Colonic mucosa (tissue), 4 donors: ENCODE measurements around the gene SF3B1. TPM values are rescaled to one million over a fixed set of nuclear protein-coding genes. Genes with fewer than 3 reads are reported as not detected.

Source experiments
- DNase-seq: peaks from one replicate; pipeline ENCODE4 v3.0.0-alpha.2; 2020
- H3K27ac ChIP-seq: fragments of 200-600 bp; one replicate; pipeline ENCODE4 v1.8.0; 2021
- H3K27me3 ChIP-seq: fragments of 200-600 bp; one replicate; pipeline ENCODE4 v1.8.0; 2021
- H3K36me3 ChIP-seq: fragments of 200-600 bp; one replicate; pipeline ENCODE4 v1.8.0; 2021
- H3K4me1 ChIP-seq: fragments of 200-600 bp; one replicate; pipeline ENCODE4 v1.8.0; 2021; ENCODE audit warnings: mild to moderate bottlenecking
- H3K4me3 ChIP-seq: fragments of 200-600 bp; one replicate; pipeline ENCODE4 v1.8.0; 2021
- H3K9ac ChIP-seq, 2 donors: one replicate each; pipeline ENCODE4 v1.7.0; 2013; ENCODE audit warnings: control low read depth in 2 of 2, low read depth in 2 of 2, low read length in 2 of 2
- H3K9me3 ChIP-seq: fragments of 200-600 bp; one replicate; pipeline ENCODE4 v1.8.0; 2021
- CTCF ChIP-seq: fragments of 200-600 bp; IDR thresholded peaks from one replicate; pipeline ENCODE4 v1.8.0; 2022; ENCODE audit warnings: antibody characterized with exemption, mild to moderate bottlenecking
- intact Hi-C: fragments of 100-400 bp; cut with DNase I; formaldehyde crosslinking; loops from one replicate; pipeline ENCODE4 v1.14.1; 2022
- total RNA-seq, 2 donors: library from RNA; stranded (reverse); fragmentation: NEBNext Ultra II Directional in 1 of 2; extraction: Animal tissue kit (Norgen Biotek cat#: 25700) in 1 of 2; gene quantifications; one replicate each; pipeline ENCODE4 v1.2.1, GENCODE V29; 2021
- donor health status: healthy.
- donor health status: DM: no; HTN: no; CAD: no.
- donor health status: DM: no; HTN: no; CAD: no.

Gene SF3B1
- total RNA-seq, 2 donors from 2014 or later = 186 to 242 TPM

- H3K9ac ChIP-seq = no peak overlapping the region
- H3K4me3 ChIP-seq = no peak overlapping the region
- no peaks in the 10 kb centered on the region for H3K36me3 ChIP-seq
- intact Hi-C loops = no loop called here
- TF ChIP-seq CTCF = no peak
- no peaks in the 10 kb centered on the region for H3K4me1 ChIP-seq
- no peak for DNase-seq
- H3K9me3 ChIP-seq = no peaks in the 10 kb centered on the region
- H3K27me3 ChIP-seq = no peaks in the 10 kb centered on the region
- no peak overlapping the region for H3K27ac ChIP-seq
Measured at GRCh38 chr2:197368412-197368811, 66.4 kb downstream of the SF3B1 start.

DNA sequence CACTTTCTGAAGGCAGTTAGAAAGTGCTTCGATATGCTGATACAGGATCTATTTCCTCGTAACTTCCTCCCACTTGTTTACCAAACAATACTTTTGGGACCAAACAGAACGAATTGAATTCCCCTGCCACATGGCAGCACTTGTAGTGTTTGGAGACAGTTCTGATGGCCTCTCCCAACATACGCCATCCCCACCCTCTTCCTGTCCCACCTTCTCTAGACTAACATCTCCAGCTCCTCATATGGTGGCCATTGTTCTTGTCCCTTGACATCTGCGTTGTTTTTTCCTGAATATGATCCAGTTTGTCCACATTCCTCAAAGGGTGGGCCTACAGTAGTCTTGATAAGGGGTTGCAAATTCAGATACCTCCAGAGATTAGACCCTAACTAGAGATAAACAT, 70.8 kb downstream of the SF3B1 start:
- intact Hi-C loops = no loop called here
- no peak overlapping the region for H3K27ac ChIP-seq
- H3K9ac ChIP-seq = no peak overlapping the region
- H3K36me3 ChIP-seq = no peaks in the 10 kb centered on the region
- H3K27me3 ChIP-seq = no peaks in the 10 kb centered on the region
- no peaks in the 10 kb centered on the region for H3K4me1 ChIP-seq
- no peak for DNase-seq
- no peak overlapping the region for H3K4me3 ChIP-seq
- H3K9me3 ChIP-seq = no peaks in the 10 kb centered on the region
- TF ChIP-seq CTCF = no peak

DNA sequence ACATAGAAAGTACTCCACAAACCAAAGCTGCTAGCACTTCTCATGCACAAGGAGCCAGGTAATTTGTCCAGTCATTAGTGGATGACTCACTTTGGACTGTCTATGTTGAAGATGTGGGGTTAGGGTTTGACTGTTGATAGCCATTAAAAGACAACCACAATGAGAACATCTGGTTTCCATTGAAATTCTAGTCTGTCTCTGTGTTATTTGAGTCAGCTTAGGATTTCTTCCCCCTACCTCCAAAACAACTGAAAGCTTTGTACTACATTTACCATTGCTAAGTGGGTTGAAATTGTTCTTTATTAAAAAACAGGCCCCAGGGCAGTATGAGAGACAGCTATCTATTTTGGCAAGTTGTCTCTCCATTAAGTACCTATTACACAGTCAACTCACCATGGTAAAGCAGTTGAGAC, 74.1 kb downstream of the SF3B1 start:
- no peaks in the 10 kb centered on the region for H3K9me3 ChIP-seq
- H3K9ac ChIP-seq = no peak overlapping the region
- H3K36me3 ChIP-seq = no peaks in the 10 kb centered on the region
- no peak overlapping the region for H3K4me3 ChIP-seq
- no peak overlapping the region for H3K27ac ChIP-seq
- no peaks in the 10 kb centered on the region for H3K4me1 ChIP-seq
- intact Hi-C loops = no loop called here
- TF ChIP-seq CTCF = no peak
- no peaks in the 10 kb centered on the region for H3K27me3 ChIP-seq
- no peak for DNase-seq

- Histone ChIP-seq H3K36me3 (no peaks in the 10 kb centered on the region), H3K9me3 (no peaks in the 10 kb centered on the region), H3K4me3 (no peak overlapping the region), H3K27ac (no peak overlapping the region), H3K9ac (no peak overlapping the region), H3K27me3 (no peaks in the 10 kb centered on the region), H3K4me1 (no peaks in the 10 kb centered on the region)
- DNase-seq = no peak
- intact Hi-C loops = no loop called here
- no peak for TF ChIP-seq CTCF
Measured at GRCh38 chr2:197359859-197360258, 75.0 kb downstream of the SF3B1 start.

DNA sequence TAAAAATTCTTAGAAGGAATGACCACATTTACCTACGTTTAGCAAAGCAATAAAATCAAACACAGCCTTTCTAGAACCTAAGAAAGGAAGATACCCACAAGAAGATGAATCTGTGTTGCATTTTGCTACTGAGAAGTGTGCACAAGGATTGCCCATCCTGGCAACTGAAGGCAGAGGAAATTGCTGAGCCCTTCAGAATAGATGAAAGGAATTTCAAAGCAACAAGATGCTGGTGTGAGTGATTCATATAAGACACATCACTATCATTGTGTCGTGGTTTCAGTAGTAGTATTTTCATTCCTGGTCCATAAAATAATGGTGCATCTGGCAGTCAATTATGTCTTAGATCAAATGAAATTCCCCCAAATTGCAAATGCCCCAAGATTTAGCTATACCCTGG, 75.9 kb downstream of the SF3B1 start:
- Histone ChIP-seq H3K4me3 (no peak overlapping the region), H3K36me3 (no peaks in the 10 kb centered on the region), H3K27ac (no peak overlapping the region), H3K4me1 (no peaks in the 10 kb centered on the region), H3K27me3 (no peaks in the 10 kb centered on the region), H3K9me3 (no peaks in the 10 kb centered on the region), H3K9ac (no peak overlapping the region)
- intact Hi-C loops = no loop called here
- DNase-seq = no peak
- no peak for TF ChIP-seq CTCF

DNA sequence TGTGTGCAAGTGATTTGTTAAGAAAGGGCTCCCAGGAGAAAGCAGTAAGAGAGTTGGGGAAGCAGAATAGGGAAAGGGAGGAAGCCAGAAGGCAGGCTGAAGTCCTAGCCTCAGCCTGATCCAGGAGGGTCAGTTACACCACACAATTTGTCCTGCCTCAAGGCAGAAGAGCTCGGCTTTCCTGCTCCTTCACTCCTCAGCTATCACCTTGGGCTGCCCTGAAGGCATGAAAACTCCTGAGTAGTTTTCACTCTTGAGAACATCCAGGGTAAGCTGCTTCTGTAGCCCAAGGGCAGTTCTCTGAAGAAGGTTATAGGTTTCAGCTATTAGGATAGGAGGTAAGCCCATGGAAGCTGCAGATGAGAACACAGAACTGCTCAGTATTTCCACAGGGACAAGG, 76.8 kb downstream of the SF3B1 start:
- H3K27me3 ChIP-seq = no peaks in the 10 kb centered on the region
- H3K36me3 ChIP-seq = no peaks in the 10 kb centered on the region
- H3K9me3 ChIP-seq = no peaks in the 10 kb centered on the region
- no peak for TF ChIP-seq CTCF
- no peaks in the 10 kb centered on the region for H3K4me1 ChIP-seq
- H3K27ac ChIP-seq = no peak overlapping the region
- intact Hi-C loops = no loop called here
- no peak for DNase-seq
- H3K4me3 ChIP-seq = no peak overlapping the region
- no peak overlapping the region for H3K9ac ChIP-seq
